ENCODE data around the gene CDCA3.
"Not testable (repeated sequence)": the region's sequence is repeated elsewhere in the genome, so short reads cannot be mapped to it uniquely, and the experiment has no call there.

The CDCA3 gene

DNA sequence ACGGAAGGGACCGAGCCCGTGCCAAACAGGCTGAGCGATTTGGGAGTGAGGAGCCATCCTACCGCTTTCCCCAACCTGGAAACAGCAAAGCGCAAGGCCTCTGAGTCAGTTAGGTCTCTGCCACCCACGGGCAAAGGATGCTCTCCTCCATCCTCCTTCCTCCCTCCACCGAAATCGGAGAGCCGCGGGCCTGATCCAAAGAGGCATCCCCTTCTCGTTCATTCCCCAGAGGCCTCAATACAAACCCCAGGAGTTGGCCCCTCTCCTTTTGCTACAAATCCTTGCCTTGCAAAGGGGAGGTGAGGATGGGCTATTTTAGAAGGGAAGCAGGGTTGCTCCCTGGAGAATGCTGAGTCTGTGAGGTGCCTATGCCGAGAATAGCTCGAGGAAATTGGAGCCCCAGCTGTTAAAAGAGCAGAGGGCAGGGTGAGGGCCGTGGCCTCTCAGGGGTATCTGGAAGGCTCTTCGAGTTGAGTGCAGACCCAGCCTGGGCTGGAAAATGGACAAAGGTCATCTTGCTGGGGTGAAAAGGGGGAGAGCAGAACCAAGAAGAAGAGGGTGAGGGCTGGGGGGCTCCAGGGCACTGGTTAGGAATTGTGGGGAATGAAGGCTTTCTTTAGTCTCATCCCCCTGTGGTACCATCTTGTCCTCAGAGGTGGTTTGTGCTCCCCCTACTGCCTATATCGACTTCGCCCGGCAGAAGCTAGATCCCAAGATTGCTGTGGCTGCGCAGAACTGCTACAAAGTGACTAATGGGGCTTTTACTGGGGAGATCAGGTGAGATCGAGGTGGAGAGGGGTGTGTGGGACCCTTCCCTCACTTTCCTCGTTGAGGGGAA, 17.3 kb upstream of the CDCA3 start:
- in situ Hi-C loops (cut with HindIII; ENCODE audit: low pct_unique_long_range_greater_than_20kb, low sequenced_read_pairs) = no loop called here
- no peak for TF ChIP-seq JUND (IDR thresholded peaks at IDR 0.05; ENCODE audit: low read depth)
- no peak for DNase-seq (ENCODE audit: low read depth in 1 of 2, low spot score in 1 of 2)

DNA sequence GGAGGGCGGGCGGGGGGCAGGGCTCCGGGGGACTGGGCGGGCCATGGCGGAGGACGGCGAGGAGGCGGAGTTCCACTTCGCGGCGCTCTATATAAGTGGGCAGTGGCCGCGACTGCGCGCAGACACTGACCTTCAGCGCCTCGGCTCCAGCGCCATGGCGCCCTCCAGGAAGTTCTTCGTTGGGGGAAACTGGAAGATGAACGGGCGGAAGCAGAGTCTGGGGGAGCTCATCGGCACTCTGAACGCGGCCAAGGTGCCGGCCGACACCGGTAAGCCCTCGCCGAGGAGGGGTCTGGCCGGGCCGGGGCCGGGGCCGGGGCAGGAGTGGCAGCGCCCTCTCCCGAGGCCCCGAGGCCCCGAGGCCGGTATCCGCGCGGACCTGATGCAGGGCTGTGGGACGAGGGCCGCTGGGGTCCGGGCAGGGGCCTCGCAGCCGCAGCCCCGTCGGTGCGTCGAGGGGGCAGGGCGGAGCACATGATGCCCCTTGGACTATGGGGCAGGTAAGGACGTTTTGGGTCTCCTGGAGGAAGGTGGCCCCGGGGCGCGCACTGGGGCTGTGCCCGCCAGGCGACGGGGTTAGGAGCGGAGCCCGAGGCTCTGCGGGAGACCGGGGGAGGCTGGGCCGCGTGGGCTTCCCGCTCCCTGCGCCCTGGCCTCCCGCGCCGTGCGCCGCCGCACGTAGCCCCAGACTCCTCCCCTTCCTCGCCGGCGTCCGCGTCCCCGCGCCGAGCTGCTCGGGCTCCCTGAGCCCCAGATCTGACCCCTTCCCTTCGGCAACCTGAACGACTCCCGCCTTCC, 16.5 kb upstream of the CDCA3 start, which contains the start of gene TPI1:
TSS of gene TPI1 (plus strand) at position 119 of the 798 bp plus-strand sequence. CDS start at position 155, 36 bp downstream.
- in situ Hi-C loops (cut with HindIII; ENCODE audit: low pct_unique_long_range_greater_than_20kb, low sequenced_read_pairs) = no loop called here
- DNase-seq (ENCODE audit: low read depth in 1 of 2, low spot score in 1 of 2) = peak; percentile 19 to 58
- no peak for TF ChIP-seq JUND (IDR thresholded peaks at IDR 0.05; ENCODE audit: low read depth)

DNA sequence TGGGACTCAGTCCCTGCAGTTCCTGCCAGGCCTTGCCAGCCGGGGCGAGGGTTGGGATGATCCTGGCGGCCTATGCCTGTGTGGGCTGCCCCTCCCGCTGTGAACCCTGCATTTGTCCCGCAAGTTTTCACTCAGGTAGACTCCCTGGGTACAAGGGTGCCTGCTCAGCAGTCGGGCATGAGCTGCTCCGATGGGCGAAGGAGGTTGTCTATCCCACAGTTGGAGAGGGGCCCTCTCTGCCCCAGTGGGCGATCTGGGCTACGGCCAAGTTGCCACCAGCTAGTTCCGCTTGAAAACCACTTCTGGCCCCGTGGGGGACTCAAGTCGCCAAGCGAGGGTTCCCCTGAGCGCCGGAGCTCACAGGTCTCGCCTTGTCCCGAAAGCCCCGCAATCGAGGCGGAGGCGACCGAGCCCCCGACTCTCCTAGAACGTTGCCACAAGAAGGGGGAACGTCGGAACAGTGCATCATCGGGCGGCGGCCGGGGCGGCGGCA, 15.9 kb upstream of the CDCA3 start:
- in situ Hi-C loops (cut with HindIII; ENCODE audit: low pct_unique_long_range_greater_than_20kb, low sequenced_read_pairs) = no loop called here
- TF ChIP-seq JUND (IDR thresholded peaks at IDR 0.05; ENCODE audit: low read depth) = no peak
- DNase-seq (ENCODE audit: low read depth in 1 of 2, low spot score in 1 of 2) = no peak

DNA sequence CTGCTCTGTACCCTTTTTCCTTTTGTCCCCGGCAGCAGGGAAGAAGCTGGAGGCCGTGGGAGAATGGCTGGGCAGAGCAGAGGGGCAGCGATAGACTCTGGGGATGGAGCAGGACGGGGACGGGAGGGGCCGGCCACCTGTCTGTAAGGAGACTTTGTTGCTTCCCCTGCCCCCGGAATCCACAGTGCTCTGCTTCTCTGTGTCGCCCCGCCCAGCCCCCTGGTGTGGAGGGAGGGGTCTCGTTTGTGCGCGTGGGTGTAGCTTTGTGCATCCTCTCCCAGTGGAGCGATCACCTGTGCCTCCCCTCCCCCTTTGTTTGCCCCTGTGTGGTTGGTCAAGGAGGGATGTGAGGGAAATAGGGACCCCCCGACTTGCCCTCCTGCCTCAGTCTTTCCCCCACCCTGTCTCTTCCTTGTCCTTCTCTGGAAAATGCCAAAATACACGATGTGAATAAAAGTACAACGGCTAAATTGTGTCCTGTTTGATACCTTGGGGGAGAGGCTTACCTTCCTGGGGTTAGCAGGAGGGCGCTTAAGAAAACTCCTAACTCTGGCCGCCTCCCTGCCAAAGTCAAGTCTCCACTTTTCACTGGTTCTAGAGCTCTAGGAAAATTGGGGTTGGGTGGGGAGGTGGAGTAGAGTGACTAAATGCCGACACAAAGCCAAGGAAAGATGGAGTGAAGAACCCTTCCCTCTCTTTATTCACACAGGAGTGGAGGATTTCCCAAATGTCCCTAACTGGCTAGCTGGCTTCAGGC, 15.3 kb upstream of the CDCA3 start:
- no peak for TF ChIP-seq JUND (IDR thresholded peaks at IDR 0.05; ENCODE audit: low read depth)
- in situ Hi-C loops (cut with HindIII; ENCODE audit: low pct_unique_long_range_greater_than_20kb, low sequenced_read_pairs) = no loop called here

DNA sequence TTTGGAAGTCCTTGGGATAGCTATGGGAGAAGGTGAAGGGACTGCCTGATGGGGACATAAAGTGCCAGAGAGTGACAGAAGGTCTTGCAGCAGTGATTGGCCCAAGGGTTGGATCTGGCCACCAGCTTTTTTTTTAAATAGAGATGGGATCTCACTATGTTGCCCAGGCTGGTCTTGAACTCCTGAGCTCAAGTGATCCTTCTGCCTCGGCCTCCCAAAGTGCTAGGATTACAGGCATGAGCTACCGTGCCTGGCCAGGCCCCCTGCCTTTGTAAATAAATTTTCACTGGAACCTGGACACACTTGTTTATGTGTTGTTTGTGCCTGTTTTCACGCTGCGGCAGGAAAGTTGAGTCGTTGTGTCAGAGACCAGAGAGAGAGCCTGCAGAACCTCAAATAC, 14.2 kb upstream of the CDCA3 start:
- in situ Hi-C loops (cut with HindIII; ENCODE audit: low pct_unique_long_range_greater_than_20kb, low sequenced_read_pairs); DNase-seq (ENCODE audit: low read depth in 1 of 2, low spot score in 1 of 2): not testable (repeated sequence)

More for the DNA sequence above, 15.3 kb upstream of the CDCA3 start:
- no peak for DNase-seq (ENCODE audit: low read depth in 1 of 2, low spot score in 1 of 2)

DNA sequence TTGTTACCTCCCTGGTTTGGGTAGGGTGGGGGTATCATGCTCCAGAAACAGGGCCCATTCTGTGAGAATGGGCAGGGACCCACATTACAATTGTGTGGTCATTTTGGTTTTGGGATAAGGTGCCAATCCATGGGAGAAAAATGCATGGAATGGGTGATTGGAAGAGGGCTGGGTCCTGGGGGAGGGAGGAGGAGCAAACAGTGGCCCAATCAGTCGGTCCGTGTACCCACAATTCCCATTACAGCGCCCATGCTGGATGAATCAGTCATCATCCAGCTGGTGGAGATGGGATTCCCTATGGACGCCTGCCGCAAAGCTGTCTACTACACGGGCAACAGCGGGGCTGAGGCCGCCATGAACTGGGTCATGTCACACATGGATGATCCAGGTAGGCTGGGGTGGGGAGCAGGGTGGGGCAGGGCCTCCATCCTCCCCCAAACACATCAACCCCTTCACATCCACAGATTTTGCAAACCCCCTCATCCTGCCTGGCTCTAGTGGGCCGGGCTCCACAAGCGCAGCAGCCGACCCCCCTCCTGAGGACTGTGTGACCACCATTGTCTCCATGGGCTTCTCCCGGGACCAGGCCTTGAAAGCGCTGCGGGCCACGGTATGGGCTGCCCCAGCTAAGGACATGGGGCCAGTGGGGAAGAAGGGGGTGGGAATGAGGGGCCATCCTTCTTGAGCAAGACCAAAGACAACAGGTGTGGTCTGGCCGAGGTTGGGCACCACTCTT, 12.7 kb upstream of the CDCA3 start:
- in situ Hi-C loops (cut with HindIII; ENCODE audit: low pct_unique_long_range_greater_than_20kb, low sequenced_read_pairs) = no loop called here
- no peak for TF ChIP-seq JUND (IDR thresholded peaks at IDR 0.05; ENCODE audit: low read depth)
- DNase-seq (ENCODE audit: low read depth in 1 of 2, low spot score in 1 of 2) = no peak

DNA sequence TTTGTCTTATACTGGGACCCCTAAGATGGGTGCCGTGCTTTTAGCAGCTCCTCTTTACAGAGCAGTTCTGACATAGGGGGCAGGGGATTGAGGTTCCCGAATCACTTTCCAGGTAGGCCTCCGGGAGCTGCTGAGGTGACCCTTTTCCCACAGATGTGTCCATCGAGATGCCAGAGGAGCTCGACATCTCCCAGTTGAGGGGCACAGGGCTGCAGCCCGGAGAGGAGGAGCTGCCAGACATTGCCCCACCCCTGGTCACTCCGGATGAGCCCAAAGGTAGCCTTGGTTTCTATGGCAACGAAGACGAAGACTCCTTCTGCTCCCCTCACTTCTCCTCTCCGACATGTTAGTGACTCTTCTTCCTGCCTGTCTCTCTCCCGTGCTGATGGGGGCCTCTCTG, 11.9 kb upstream of the CDCA3 start:
- in situ Hi-C loops (cut with HindIII; ENCODE audit: low pct_unique_long_range_greater_than_20kb, low sequenced_read_pairs) = no loop called here
- no peak for TF ChIP-seq JUND (IDR thresholded peaks at IDR 0.05; ENCODE audit: low read depth)
- no peak for DNase-seq (ENCODE audit: low read depth in 1 of 2, low spot score in 1 of 2)

DNA sequence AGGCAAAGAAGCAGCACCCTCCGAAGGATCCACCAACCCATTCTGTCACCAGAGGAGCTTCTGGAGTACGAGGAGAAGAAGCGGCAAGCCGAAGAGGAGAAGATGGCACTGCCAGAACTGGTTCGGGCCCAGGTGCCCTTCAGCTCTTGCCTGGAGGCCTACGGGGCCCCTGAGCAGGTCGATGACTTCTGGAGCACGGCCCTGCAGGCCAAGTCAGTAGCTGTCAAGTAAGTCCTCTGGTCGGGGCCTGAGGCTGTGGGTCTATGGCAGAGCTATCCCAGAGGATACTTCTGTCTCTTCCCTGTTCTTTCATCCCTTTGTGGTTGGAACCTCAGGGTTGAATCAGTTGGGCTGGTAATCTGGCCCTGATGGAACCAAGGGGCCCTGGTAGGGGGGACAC, 10.3 kb upstream of the CDCA3 start:
- TF ChIP-seq JUND (IDR thresholded peaks at IDR 0.05; ENCODE audit: low read depth) = no peak
- in situ Hi-C loops (cut with HindIII; ENCODE audit: low pct_unique_long_range_greater_than_20kb, low sequenced_read_pairs) = no loop called here
- DNase-seq (ENCODE audit: low read depth in 1 of 2, low spot score in 1 of 2) = no peak

DNA sequence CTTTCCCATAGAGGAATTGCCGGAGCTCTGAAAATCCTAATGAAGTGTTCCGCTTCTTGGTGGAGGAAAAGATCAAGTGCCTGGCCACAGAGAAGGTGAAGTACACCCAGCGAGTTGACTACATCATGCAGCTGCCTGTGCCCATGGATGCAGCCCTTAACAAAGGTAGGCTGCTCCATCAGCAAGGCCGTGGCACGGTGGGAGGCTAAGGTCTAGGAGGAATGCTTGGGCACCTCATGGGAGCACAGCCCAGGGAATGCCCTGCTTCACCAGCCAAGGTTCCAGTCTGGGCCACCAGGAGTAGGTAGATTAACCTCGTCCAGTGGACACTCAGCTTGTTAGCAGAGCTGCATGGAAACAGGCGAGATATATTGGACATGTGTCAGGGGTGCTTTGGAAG, 9.9 kb upstream of the CDCA3 start:
- no peak for TF ChIP-seq JUND (IDR thresholded peaks at IDR 0.05; ENCODE audit: low read depth)
- no peak for DNase-seq (ENCODE audit: low read depth in 1 of 2, low spot score in 1 of 2)
- in situ Hi-C loops (cut with HindIII; ENCODE audit: low pct_unique_long_range_greater_than_20kb, low sequenced_read_pairs) = no loop called here

DNA sequence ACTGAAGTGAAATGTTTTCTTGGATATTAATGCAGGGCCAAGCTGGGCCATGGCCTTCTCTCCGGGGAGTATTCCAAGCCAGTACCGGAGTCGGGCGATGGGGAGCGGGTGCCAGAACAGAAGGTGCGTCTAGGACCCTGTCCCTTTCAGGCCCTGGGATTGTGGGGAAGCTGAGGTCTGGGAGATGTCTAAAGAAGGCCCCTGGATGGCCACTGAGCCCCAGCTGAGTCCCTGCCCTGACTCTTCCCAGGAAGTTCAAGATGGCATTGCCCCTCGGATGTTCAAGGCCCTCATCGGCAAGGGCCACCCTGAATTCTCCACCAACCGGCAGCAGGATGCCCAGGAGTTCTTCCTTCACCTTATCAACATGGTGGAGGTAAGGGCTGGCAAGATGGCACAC, 9.0 kb upstream of the CDCA3 start:
- TF ChIP-seq JUND (IDR thresholded peaks at IDR 0.05; ENCODE audit: low read depth) = no peak
- in situ Hi-C loops (cut with HindIII; ENCODE audit: low pct_unique_long_range_greater_than_20kb, low sequenced_read_pairs) = no loop called here
- DNase-seq (ENCODE audit: low read depth in 1 of 2, low spot score in 1 of 2) = no peak

DNA sequence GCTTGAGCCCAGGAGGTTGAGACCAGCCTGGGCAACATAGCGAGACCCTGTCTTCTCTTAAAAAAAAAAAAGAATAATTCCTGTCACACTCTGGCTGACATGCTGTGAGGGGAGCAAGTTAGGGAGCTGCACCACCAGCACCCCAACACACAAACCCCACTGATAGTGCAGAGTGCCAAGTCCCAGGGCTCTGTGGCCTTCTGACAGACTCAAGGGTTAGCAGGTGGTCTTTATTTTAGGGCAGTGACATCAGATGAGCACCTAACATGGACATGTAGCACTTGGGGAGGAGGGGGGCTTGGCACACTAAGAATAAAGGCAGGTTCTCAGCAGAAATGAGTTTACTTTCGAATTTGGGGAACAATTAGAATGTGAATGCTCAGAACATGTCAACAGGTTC, 7.7 kb upstream of the CDCA3 start:
- DNase-seq (ENCODE audit: low read depth in 1 of 2, low spot score in 1 of 2) = no peak
- TF ChIP-seq JUND (IDR thresholded peaks at IDR 0.05; ENCODE audit: low read depth) = no peak
- in situ Hi-C loops (cut with HindIII; ENCODE audit: low pct_unique_long_range_greater_than_20kb, low sequenced_read_pairs) = no loop called here

DNA sequence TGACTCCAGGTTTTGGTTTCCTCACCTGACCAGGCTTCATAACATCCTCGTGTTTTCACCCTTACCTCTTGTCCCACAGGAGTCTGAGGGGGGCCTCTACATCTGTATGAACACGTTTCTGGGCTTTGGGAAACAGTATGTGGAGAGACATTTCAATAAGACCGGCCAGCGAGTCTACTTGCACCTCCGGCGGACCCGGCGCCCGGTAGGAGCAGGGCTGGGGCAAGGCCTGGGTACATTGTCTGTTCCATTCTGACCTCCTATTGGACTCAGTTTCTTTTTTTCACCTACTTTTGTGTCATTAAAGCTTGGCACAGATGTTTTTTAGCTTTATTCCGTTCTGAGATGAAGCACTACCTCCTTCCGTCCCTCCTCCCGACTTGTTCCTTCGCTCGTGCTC, 4.2 kb upstream of the CDCA3 start:
- in situ Hi-C loops (cut with HindIII; ENCODE audit: low pct_unique_long_range_greater_than_20kb, low sequenced_read_pairs) = no loop called here
- DNase-seq (ENCODE audit: low read depth in 1 of 2, low spot score in 1 of 2) = no peak
- no peak for TF ChIP-seq JUND (IDR thresholded peaks at IDR 0.05; ENCODE audit: low read depth)
